Ureter (tissue), 1 donor: Measurements from ENCODE around the gene CPO. TPM values are rescaled to one million over a fixed set of nuclear protein-coding genes. Genes with fewer than 3 reads are reported as not detected.

ENCODE experiments used
- DNase-seq: peaks from one replicate; pipeline ENCODE4 v3.0.0-alpha.2; 2020; ENCODE audit warnings: low spot score
- total RNA-seq: library from RNA; stranded (reverse); gene quantifications from one replicate; pipeline ENCODE4 v1.2.4, GENCODE V29; 2023
- donor health status: DM: yes; HTN: yes; CAD: no.

Gene CPO
- total RNA-seq, 1 donor from 2014 or later, result not detected

GRCh38 chr2:206974551-206974950 lies 35.2 kb downstream of the CPO start:
- no peak for DNase-seq

GRCh38 chr2:206978746-206979145 lies 39.4 kb downstream of the CPO start:
- no peak for DNase-seq

- no peak for DNase-seq
These were observed 40.0 kb downstream of the CPO start for GRCh38 chr2:206979365-206979764.

GRCh38 chr2:206979922-206980321 lies 40.6 kb downstream of the CPO start:
- DNase-seq, result no peak

- DNase-seq, result no peak
These were observed 41.1 kb downstream of the CPO start for GRCh38 chr2:206980413-206980812.

GRCh38 chr2:206981086-206981674 lies 41.9 kb downstream of the CPO start:
- DNase-seq, result no peak

GRCh38 chr2:206981739-206982340 lies 42.5 kb downstream of the CPO start:
- peak; percentile 76 for DNase-seq

- DNase-seq, result no peak
These were observed 43.1 kb downstream of the CPO start for GRCh38 chr2:206982360-206982955.

GRCh38 chr2:206983161-206983859 lies 44.0 kb downstream of the CPO start:
- no peak for DNase-seq

GRCh38 chr2:206984206-206984605 lies 44.9 kb downstream of the CPO start:
- no peak for DNase-seq

GRCh38 chr2:206986943-206987342 lies 47.6 kb downstream of the CPO start:
- no peak for DNase-seq

GRCh38 chr2:206987810-206988209 lies 48.5 kb downstream of the CPO start:
- DNase-seq, result no peak

GRCh38 chr2:206988884-206989283 lies 49.6 kb downstream of the CPO start:
- DNase-seq, result no peak

GRCh38 chr2:206989311-206989710 lies 50.0 kb downstream of the CPO start:
- DNase-seq, result no peak

GRCh38 chr2:206990360-206990759 lies 51.0 kb downstream of the CPO start:
- no peak for DNase-seq

- DNase-seq, result no peak
These were observed 51.8 kb downstream of the CPO start for GRCh38 chr2:206991070-206991469.

GRCh38 chr2:206993396-206993911 lies 54.1 kb downstream of the CPO start:
- no peak for DNase-seq

- no peak for DNase-seq
These were observed 54.6 kb downstream of the CPO start for GRCh38 chr2:206993964-206994363.

GRCh38 chr2:206996556-206997065 lies 57.3 kb downstream of the CPO start:
- DNase-seq, result no peak

- no peak for DNase-seq
These were observed 69.0 kb downstream of the CPO start for GRCh38 chr2:207008105-207008990.

- no peak for DNase-seq
These were observed 73.1 kb downstream of the CPO start for GRCh38 chr2:207012461-207012860.
